Adrenal gland (tissue), 12 donors: Measurements from ENCODE around the gene GABBR1. TPM values are rescaled to one million over a fixed set of nuclear protein-coding genes. Genes with fewer than 3 reads are reported as not detected.

ENCODE experiments used
- DNase-seq, 7 donors: peaks; one replicate each; pipeline ENCODE4 v3.0.0-alpha.2; 2019 to 2020
- H3K27ac ChIP-seq, 5 donors: fragments of 200-600 bp; sonication (generic) in 4 of 5; 1 replicate in 3 of 5; 2 replicates in 2 of 5; pipeline versions ENCODE4 v1.5.1 to v1.8.0; 2016 to 2020; ENCODE audit warnings: mild to moderate bottlenecking in 1 of 5
- H3K27me3 ChIP-seq: fragments of 200-600 bp; 2 replicates; pipeline ENCODE4 v1.8.0; 2021
- H3K36me3 ChIP-seq, 2 donors: fragments of 200-600 bp; replicated peaks in 1 of 2; 1 replicate in 1 of 2; 2 replicates in 1 of 2; pipeline versions ENCODE4 v1.5.1 to v1.8.0; 2018 to 2022
- H3K4me1 ChIP-seq, 2 donors: fragments of 200-600 bp; replicated peaks in 1 of 2; 1 replicate in 1 of 2; 2 replicates in 1 of 2; pipeline versions ENCODE4 v1.5.1 to v1.8.0; 2018 to 2021
- H3K4me3 ChIP-seq, 4 donors: fragments of 200-600 bp; sonication (generic) in 3 of 4; one replicate each; pipeline ENCODE4 v1.5.1; 2016 to 2018
- H3K9me3 ChIP-seq, 3 donors: fragments of 200-600 bp; sonication (generic) in 1 of 3; replicated peaks in 1 of 3; 1 replicate in 2 of 3; 2 replicates in 1 of 3; pipeline versions ENCODE4 v1.5.1 to v1.8.0; 2016 to 2021
- POLR2A ChIP-seq, 2 donors: fragments of 450-650 bp; IDR thresholded peaks; one replicate each; pipeline ENCODE4 v1.6.1; 2017; ENCODE audit warnings: antibody characterized with exemption in 2 of 2, mild to moderate bottlenecking in 2 of 2, moderate library complexity in 1 of 2
- WGBS, 4 donors: extraction: QIAGEN DNeasy Blood & Tissue Kit in 2 of 4; methylation state at CpG; one replicate each; pipeline versions ENCODE4 v1.1.5 to v1.1.7; 2013 to 2017; 5-methylcytosine and 5-hydroxymethylcytosine counted together
- intact Hi-C, 2 donors: fragments of 100-400 bp; cut with DNase I; formaldehyde crosslinking; loops; one replicate each; pipeline versions ENCODE4 v1.14.1 to v1.15.0; 2022 to 2023
- polyA plus RNA-seq, 3 donors: library from polyadenylated mRNA; stranded (reverse); fragments of 200-250 nt in 2 of 3; fragments of 350-450 nt in 1 of 3; fragmentation: Illumina TruSeq in 1 of 3; extraction: RNeasy Lipid Tissue Mini Kit (QIAGEN cat#74804) in 1 of 3; gene quantifications; one replicate each; pipeline ENCODE4 v1.2.3, GENCODE V29; 2013 to 2014
- total RNA-seq, 9 donors: library from RNA; depleted of rRNA in 4 of 9; stranded (reverse); fragments of >200 nt in 4 of 9; fragments of 120-200 nt in 1 of 9; fragmentation: NEBNext Ultra II Directional in 1 of 9; extraction: Animal tissue kit (Norgen Biotek cat#: 25700) in 1 of 9; gene quantifications; one replicate each; pipeline versions ENCODE4 v1.1.0 to v1.2.4, GENCODE V29; 2013 to 2023
- TF ChIP-seq, protein P1 (sequence below), 6 experiments: fragments of 450-650 bp in 4 of 6; fragments of 200-600 bp in 2 of 6; sonication (generic) in 1 of 6; IDR thresholded peaks; 1 replicate in 5 of 6; 2 replicates in 1 of 6; pipeline versions ENCODE4 v1.5.1 to v1.8.0; 2016 to 2021; ENCODE audit warnings: antibody characterized with exemption in 6 of 6, mild to moderate bottlenecking in 2 of 6, moderate library complexity in 1 of 6
- donor health status: healthy with polysubstance abuse.
- donor health status: Bipolar disorder and iron deficiency.
- donor health status: DM: yes; HTN: yes; CAD: no.
- donor health status: DM: no; HTN: no; CAD: no.
- donor health status: DM: no; HTN: no; CAD: no.
- donor health status: DM: yes; HTN: yes; CAD: no.

Gene GABBR1
- total and polyA plus RNA-seq, 12 donors = 6.9 to 68.9 (median 18.1) TPM

DNA sequence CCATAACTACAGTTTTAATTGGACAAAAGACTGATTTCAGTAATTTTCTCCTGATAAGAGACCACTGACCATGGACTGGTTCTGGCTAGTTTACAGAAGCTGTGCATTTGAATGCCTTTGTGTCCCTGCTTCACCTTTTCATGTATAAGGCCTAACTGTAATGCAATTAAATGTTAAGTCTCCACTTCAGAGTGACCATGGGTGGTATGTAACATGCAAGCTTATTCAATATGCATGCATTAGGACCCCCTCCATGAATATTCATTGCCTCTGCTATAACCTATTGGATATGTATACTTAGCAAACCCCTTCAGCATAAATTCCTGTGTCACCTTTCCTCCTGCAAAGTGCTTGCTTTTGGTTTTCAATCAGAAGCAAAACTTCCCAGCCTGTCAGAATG, 75.7 kb downstream of the GABBR1 start:
- no peak overlapping the region for H3K4me3 ChIP-seq
- peaks cover 9 to 16% of the 10 kb centered on the region in 2 donors for H3K4me1 ChIP-seq
- no peaks in the 10 kb centered on the region for H3K36me3 ChIP-seq
- no peaks in the 10 kb centered on the region for H3K9me3 ChIP-seq
- no peak for DNase-seq
- TF ChIP-seq, protein P1, sequence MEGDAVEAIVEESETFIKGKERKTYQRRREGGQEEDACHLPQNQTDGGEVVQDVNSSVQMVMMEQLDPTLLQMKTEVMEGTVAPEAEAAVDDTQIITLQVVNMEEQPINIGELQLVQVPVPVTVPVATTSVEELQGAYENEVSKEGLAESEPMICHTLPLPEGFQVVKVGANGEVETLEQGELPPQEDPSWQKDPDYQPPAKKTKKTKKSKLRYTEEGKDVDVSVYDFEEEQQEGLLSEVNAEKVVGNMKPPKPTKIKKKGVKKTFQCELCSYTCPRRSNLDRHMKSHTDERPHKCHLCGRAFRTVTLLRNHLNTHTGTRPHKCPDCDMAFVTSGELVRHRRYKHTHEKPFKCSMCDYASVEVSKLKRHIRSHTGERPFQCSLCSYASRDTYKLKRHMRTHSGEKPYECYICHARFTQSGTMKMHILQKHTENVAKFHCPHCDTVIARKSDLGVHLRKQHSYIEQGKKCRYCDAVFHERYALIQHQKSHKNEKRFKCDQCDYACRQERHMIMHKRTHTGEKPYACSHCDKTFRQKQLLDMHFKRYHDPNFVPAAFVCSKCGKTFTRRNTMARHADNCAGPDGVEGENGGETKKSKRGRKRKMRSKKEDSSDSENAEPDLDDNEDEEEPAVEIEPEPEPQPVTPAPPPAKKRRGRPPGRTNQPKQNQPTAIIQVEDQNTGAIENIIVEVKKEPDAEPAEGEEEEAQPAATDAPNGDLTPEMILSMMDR (IDR thresholded peaks at IDR 0.05) = no peak
- TF ChIP-seq POLR2A (IDR thresholded peaks at IDR 0.05) = no peak
- peaks cover 35% of the 10 kb centered on the region for H3K27me3 ChIP-seq
- intact Hi-C loops = no loop called here
- H3K27ac ChIP-seq = no peak overlapping the region

DNA sequence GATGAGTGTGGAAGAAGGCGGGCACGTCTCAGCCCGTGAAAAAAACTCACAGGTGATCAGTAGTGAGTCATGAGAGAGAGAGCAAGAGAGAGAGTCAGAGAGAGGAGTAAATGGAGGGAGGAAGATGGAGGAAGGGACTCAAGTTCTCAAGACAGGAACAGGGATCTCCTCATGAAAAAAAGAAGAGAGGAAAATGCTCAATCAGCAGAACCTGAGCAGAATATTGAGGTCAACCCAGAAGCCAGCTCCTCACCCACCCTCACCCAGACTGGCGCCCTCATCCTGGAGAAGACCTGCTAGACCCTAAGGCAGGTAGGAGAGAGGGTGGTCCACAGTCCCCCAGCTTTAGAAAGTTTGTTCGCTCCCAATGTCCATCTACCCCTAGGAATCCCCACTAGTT, 78.2 kb downstream of the GABBR1 start:
- peaks cover 9 to 17% of the 10 kb centered on the region in 2 donors for H3K4me1 ChIP-seq
- peaks cover 35% of the 10 kb centered on the region for H3K27me3 ChIP-seq
- WGBS, 4 donors = 82 to 87% (median 83%) methylated on average over 5 of the region's 5 CpGs
- no peaks in the 10 kb centered on the region for H3K36me3 ChIP-seq
- no peaks in the 10 kb centered on the region for H3K9me3 ChIP-seq
- no peak for TF ChIP-seq POLR2A (IDR thresholded peaks at IDR 0.05)
- TF ChIP-seq, protein P1 (IDR thresholded peaks at IDR 0.05) = no peak
- intact Hi-C loops = no loop called here
- no peak overlapping the region for H3K27ac ChIP-seq
- DNase-seq = no peak
- H3K4me3 ChIP-seq = no peak overlapping the region

DNA sequence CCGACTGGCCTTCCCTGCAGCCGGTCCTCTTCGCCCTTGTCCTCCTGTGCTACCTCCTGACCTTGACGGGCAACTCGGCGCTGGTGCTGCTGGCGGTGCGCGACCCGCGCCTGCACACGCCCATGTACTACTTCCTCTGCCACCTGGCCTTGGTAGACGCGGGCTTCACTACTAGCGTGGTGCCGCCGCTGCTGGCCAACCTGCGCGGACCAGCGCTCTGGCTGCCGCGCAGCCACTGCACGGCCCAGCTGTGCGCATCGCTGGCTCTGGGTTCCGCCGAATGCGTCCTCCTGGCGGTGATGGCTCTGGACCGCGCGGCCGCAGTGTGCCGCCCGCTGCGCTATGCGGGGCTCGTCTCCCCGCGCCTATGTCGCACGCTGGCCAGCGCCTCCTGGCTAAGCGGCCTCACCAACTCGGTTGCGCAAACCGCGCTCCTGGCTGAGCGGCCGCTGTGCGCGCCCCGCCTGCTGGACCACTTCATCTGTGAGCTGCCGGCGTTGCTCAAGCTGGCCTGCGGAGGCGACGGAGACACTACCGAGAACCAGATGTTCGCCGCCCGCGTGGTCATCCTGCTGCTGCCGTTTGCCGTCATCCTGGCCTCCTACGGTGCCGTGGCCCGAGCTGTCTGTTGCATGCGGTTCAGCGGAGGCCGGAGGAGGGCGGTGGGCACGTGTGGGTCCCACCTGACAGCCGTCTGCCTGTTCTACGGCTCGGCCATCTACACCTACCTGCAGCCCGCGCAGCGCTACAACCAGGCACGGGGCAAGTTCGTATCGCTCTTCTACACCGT, 79.5 kb downstream of the GABBR1 start:
- TF ChIP-seq, protein P1 (IDR thresholded peaks at IDR 0.05) = peak in 1 of 6 experiments; percentile 24
- TF ChIP-seq POLR2A (IDR thresholded peaks at IDR 0.05) = no peak
- no peak overlapping the region for H3K27ac ChIP-seq
- 2 to 5% (median 2%) methylated on average over 12 to 83 of the region's 83 CpGs for WGBS, 4 donors
- H3K36me3 ChIP-seq = no peaks in the 10 kb centered on the region
- DNase-seq = peak; percentile 29 to 68 (median 56)
- H3K27me3 ChIP-seq = peaks cover 35% of the 10 kb centered on the region
- H3K4me1 ChIP-seq = peaks cover 9 to 17% of the 10 kb centered on the region in 2 donors
- intact Hi-C loops = no loop called here
- H3K4me3 ChIP-seq = peak overlapping the region in 1 of 4 donors; percentile 46
- no peaks in the 10 kb centered on the region for H3K9me3 ChIP-seq

DNA sequence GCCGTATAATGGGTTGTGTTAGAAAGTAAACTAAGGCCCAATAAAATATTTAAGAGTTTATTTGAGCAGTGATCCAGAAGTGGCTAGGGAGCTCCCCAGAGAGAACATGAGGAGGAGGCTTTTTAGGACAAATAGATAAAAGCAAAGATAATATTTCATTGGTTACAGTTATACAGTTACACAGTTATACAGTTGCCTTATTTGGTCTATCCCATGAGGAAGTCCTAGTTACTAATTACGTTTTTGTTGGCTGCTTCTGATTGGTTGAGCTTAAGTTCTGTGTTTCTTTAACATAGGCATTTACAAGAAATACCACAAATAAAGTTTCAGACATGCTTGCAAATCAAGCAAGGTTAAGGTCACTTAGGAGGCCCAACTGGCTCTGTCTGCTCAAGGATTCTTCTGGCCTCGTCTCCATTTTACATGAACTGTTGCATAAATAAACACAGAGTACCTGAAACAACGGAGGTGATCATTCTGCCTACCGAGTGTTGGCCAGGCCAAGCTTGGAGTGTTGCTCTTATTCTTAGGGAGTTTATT, 80.4 kb downstream of the GABBR1 start:
- Histone ChIP-seq H3K4me3 (peak overlapping the region in 1 of 4 donors; percentile 46), H3K36me3 (no peaks in the 10 kb centered on the region), H3K9me3 (no peaks in the 10 kb centered on the region), H3K27ac (no peak overlapping the region), H3K4me1 (peaks cover 9 to 17% of the 10 kb centered on the region in 2 donors), H3K27me3 (peaks cover 35% of the 10 kb centered on the region)
- TF ChIP-seq POLR2A (IDR thresholded peaks at IDR 0.05) = no peak
- TF ChIP-seq, protein P1 (IDR thresholded peaks at IDR 0.05) = no peak
- no peak for DNase-seq
- intact Hi-C loops = no loop called here
- WGBS, 4 donors = 22 to 30% (median 27%) methylated on average over 5 of the region's 5 CpGs
